Measurements from ENCODE around the gene RUSC2. TPM values are rescaled to one million over a fixed set of nuclear protein-coding genes. Genes with fewer than 3 reads are reported as not detected.

Gene RUSC2
- total RNA-seq, 4 donors from 2014 or later = 48.0 to 91.2 (median 73.8) TPM

GRCh38 chr9:35453786-35454185 lies 36.1 kb upstream of the RUSC2 start:
- no CpG with 5 or more reads among the region's 2 CpGs for WGBS
- H3K4me1 ChIP-seq = no peaks in the 10 kb centered on the region
- H3K36me3 ChIP-seq = no peaks in the 10 kb centered on the region
- no peak overlapping the region for H3K4me3 ChIP-seq
- no peak overlapping the region for H3K27ac ChIP-seq (replicated peaks in 1 of 4)
- peaks cover 0 to 5% (median 2%) of the 10 kb centered on the region in 4 donors for H3K9me3 ChIP-seq
- DNase-seq (ENCODE audit: extremely low spot score) = peak; percentile 60
- TF ChIP-seq EP300 (IDR thresholded peaks at IDR 0.05) (no peak), POLR2A (IDR thresholded peaks at IDR 0.05; ENCODE audit: low read depth) (no peak), POLR2AphosphoS5 (IDR thresholded peaks at IDR 0.05) (no peak), CTCF (IDR thresholded peaks at IDR 0.05) (no peak)
- H3K27me3 ChIP-seq = no peaks in the 10 kb centered on the region
- intact Hi-C loops (cut with DNase I) = no loop called here

- H3K27ac ChIP-seq (replicated peaks in 1 of 4) = no peak overlapping the region
- H3K36me3 ChIP-seq = no peaks in the 10 kb centered on the region
- H3K9me3 ChIP-seq = peaks cover 0 to 15% (median 10%) of the 10 kb centered on the region in 4 donors
- H3K4me3 ChIP-seq = no peak overlapping the region
- TF ChIP-seq POLR2A (IDR thresholded peaks at IDR 0.05; ENCODE audit: low read depth) = no peak
- no peak for TF ChIP-seq CTCF (IDR thresholded peaks at IDR 0.05)
- no peak for TF ChIP-seq POLR2AphosphoS5 (IDR thresholded peaks at IDR 0.05)
- no peak for TF ChIP-seq EP300 (IDR thresholded peaks at IDR 0.05)
- H3K4me1 ChIP-seq = no peaks in the 10 kb centered on the region
- no peak for DNase-seq (ENCODE audit: extremely low spot score)
- H3K27me3 ChIP-seq = peaks cover 0 to 7% (median 0%) of the 10 kb centered on the region in 4 donors
- 42% methylated on average over 2 of the region's 2 CpGs for WGBS
- intact Hi-C loops (cut with DNase I) = loop anchor here (10.0 kb wide), 1 partner anchor 60 kb away; no protein-coding TSS in a partner anchor
Observed at GRCh38 chr9:35464141-35465025, 25.5 kb upstream of the RUSC2 start.

- TF ChIP-seq POLR2AphosphoS5 (IDR thresholded peaks at IDR 0.05) (no peak), CTCF (IDR thresholded peaks at IDR 0.05) (no peak), POLR2A (IDR thresholded peaks at IDR 0.05; ENCODE audit: low read depth) (no peak), EP300 (IDR thresholded peaks at IDR 0.05) (no peak)
- H3K36me3 ChIP-seq = no peaks in the 10 kb centered on the region
- WGBS = 78% methylated on average over 1 of the region's 1 CpG
- H3K4me3 ChIP-seq = no peak overlapping the region
- no peak overlapping the region for H3K27ac ChIP-seq (replicated peaks in 1 of 4)
- no peaks in the 10 kb centered on the region for H3K4me1 ChIP-seq
- intact Hi-C loops (cut with DNase I) = loop anchor here (10.0 kb wide), 1 partner anchor 576 kb away; a partner anchor contains a TSS
- H3K27me3 ChIP-seq = no peaks in the 10 kb centered on the region
- no peaks in the 10 kb centered on the region for H3K9me3 ChIP-seq
- no peak for DNase-seq (ENCODE audit: extremely low spot score)
Observed at GRCh38 chr9:35470340-35470739, 19.6 kb upstream of the RUSC2 start.

GRCh38 chr9:35470894-35471293 lies 19.0 kb upstream of the RUSC2 start:
- H3K27ac ChIP-seq (replicated peaks in 1 of 4) = no peak overlapping the region

More at GRCh38 chr9:35470894-35471293, 19.0 kb upstream of the RUSC2 start:
- H3K9me3 ChIP-seq = no peaks in the 10 kb centered on the region
- H3K4me3 ChIP-seq = no peak overlapping the region
- intact Hi-C loops (cut with DNase I) = loop anchor here (10.0 kb wide), 1 partner anchor 576 kb away; a partner anchor contains a TSS
- H3K36me3 ChIP-seq = no peaks in the 10 kb centered on the region
- H3K27me3 ChIP-seq = no peaks in the 10 kb centered on the region
- TF ChIP-seq POLR2AphosphoS5 (IDR thresholded peaks at IDR 0.05) = no peak
- TF ChIP-seq EP300 (IDR thresholded peaks at IDR 0.05) = no peak
- TF ChIP-seq POLR2A (IDR thresholded peaks at IDR 0.05; ENCODE audit: low read depth) = no peak
- no peak for TF ChIP-seq CTCF (IDR thresholded peaks at IDR 0.05)
- 91% methylated on average over 4 of the region's 4 CpGs for WGBS
- DNase-seq (ENCODE audit: extremely low spot score) = no peak
- no peaks in the 10 kb centered on the region for H3K4me1 ChIP-seq
